ENCODE measurements around the gene CACNG7.

- TF ChIP-seq CTCF (conservative IDR thresholded peaks at IDR 0.05; ENCODE audit: low read depth, low read length) (no peak), EZH2 (IDR thresholded peaks at IDR 0.05; ENCODE audit: low read length, unreplicated experiment) (no peak)
These were observed 82.4 kb downstream of the CACNG7 start, which contains the start of gene CACNG6 for GRCh38 chr19:53991224-53992113.

Data from PC-3 (cell line).